ENCODE data around the gene FAXC.

- no peak for TF ChIP-seq SP2 (CRISPR knock-in tag; IDR thresholded peaks at IDR 0.05)
- no peak for TF ChIP-seq RNF219 (CRISPR knock-in tag; IDR thresholded peaks at IDR 0.05)
- no peak for TF ChIP-seq MXI1 (IDR thresholded peaks at IDR 0.05; ENCODE audit: borderline replicate concordance, low read depth, low read length)
- TF ChIP-seq ZBTB10 (CRISPR knock-in tag; IDR thresholded peaks at IDR 0.05; ENCODE audit: borderline replicate concordance), result no peak
- TF ChIP-seq GABPB1 (CRISPR knock-in tag; IDR thresholded peaks at IDR 0.05), result no peak
These were observed 44.4 kb downstream of the FAXC start for GRCh38 chr6:99305021-99305554.
